Stomach smooth muscle (tissue), 2 donors: ENCODE results near the gene ANO9.
A peak's percentile ranks its signal among the peaks of the same experiment; 100 is the strongest.

Experiments used
- H3K27ac ChIP-seq: one replicate; pipeline ENCODE4 v1.7.0; 2013; ENCODE audit warnings: mild to moderate bottlenecking, low read length, inconsistent platforms
- H3K27me3 ChIP-seq, 2 donors: one replicate each; pipeline ENCODE4 v1.7.0; 2013; ENCODE audit warnings: low read length in 2 of 2; ENCODE audit not compliant: insufficient read depth in 2 of 2, control insufficient read depth in 1 of 2
- H3K36me3 ChIP-seq, 2 donors: one replicate each; pipeline ENCODE4 v1.7.0; 2013; ENCODE audit warnings: low read length in 2 of 2; ENCODE audit not compliant: control insufficient read depth in 2 of 2, insufficient read depth in 2 of 2
- H3K4me1 ChIP-seq: one replicate; pipeline ENCODE4 v1.7.0; 2013; ENCODE audit warnings: low read length; ENCODE audit not compliant: control insufficient read depth, insufficient read depth
- H3K4me3 ChIP-seq, 2 donors: one replicate each; pipeline ENCODE4 v1.7.0; 2013; ENCODE audit warnings: low read length in 2 of 2
- H3K9ac ChIP-seq, 2 donors: one replicate each; pipeline ENCODE4 v1.7.0; 2013; ENCODE audit warnings: low read length in 2 of 2, mild to moderate bottlenecking in 1 of 2
- H3K9me3 ChIP-seq, 2 donors: one replicate each; pipeline ENCODE4 v1.7.0; 2013; ENCODE audit warnings: low read length in 2 of 2; ENCODE audit not compliant: control insufficient read depth in 2 of 2
- donor health status: healthy.
- donor health status: Pancreatic carcinoma.

ANO9 gene

DNA sequence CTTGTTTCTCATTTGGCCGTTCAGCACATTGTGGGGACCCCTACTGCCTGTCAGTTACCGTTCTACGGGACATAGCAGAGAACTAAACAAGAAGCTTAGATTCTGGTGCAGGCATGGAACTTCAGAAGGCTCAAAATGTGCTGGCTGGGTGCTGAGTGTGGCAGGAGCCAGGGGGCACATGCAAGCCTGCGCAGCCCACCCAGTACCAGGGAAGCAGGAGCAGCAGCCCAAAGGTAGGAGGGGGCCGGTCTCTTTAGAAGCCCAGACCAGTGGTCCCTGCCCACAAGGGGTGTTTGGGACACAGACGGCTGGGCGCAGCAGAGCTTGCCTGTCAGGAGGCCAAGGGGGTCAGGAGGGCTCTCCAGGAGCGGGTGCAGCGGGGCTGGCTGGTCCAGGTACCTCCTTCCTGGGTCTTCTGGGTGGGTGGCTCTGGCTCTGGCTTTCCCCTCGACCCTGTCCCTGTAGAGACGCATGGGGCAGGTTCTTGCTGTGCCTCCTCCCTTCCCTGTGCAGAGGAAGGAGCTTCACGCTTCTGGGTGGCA is 10.5 kb upstream of the ANO9 start:
- H3K27ac ChIP-seq: no peak overlapping the region
- no peak overlapping the region for H3K4me3 ChIP-seq
- H3K4me1 ChIP-seq: peaks cover 29% of the 10 kb centered on the region
- no peak overlapping the region for H3K9ac ChIP-seq
- no peaks in the 10 kb centered on the region for H3K27me3 ChIP-seq
- no peaks in the 10 kb centered on the region for H3K9me3 ChIP-seq
- H3K36me3 ChIP-seq: peaks cover 4 to 13% of the 10 kb centered on the region in 2 donors

DNA sequence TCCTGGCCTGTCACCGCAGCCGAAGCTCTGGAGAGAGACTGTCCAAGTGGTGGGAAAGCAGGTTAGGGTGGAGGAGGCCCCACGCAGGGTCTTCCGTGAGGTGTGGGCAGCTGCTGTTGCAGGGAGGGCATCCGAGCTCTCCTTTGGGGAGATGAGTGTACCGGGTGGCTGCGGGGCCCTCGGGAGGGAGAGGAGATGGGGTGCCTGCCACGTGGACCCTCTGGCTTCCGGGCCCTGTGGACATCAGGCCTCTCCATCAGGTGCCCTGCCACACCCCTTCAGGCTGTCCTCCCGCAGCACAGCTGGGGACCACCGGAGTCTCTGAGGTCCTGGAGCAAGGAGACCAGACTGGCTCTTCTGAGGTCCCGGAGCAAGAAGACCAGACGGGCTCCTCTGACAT is 9.9 kb upstream of the ANO9 start:
- Histone ChIP-seq H3K4me3 (peak overlapping the region in 1 of 2 donors; percentile 83), H3K4me1 (peaks cover 29% of the 10 kb centered on the region), H3K27ac (peak overlapping the region; percentile 24)

DNA sequence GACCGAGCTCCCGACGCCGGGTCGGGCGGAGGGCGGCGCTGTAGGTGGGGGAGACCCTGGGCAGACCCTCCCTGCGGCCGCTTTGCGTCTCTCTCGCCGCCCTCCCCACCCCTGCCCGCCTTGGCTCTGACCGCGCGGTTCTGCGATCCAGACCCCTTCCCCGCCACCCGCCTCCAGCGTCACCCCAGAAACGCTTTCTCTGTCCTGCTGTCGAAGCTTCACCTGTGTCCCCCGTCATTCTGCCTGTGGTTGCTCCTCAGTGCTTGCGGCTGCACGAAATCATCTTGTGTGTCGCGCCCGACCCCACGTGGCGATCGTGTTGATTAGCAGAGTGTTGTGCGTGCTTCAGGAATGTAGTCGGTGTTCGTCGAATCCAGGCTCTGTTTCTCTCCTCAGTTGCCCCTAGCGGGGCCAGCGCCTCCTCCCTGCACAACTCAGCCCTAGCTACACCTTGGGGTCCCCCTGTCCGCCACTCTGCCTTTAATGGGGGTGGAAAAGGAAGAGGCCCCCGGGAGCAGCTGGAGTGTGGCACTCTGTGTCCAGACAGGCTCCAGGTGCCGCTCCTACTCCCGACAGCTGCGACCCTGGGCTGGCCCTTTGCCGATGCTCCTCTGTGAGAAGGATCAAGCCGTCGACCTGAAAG is 9.1 kb upstream of the ANO9 start:
- H3K36me3 ChIP-seq: peaks cover 4 to 13% of the 10 kb centered on the region in 2 donors

More for the DNA sequence above, 9.9 kb upstream of the ANO9 start:
- Histone ChIP-seq H3K9ac (no peak overlapping the region), H3K36me3 (peaks cover 4 to 13% of the 10 kb centered on the region in 2 donors), H3K9me3 (no peaks in the 10 kb centered on the region), H3K27me3 (no peaks in the 10 kb centered on the region)

DNA sequence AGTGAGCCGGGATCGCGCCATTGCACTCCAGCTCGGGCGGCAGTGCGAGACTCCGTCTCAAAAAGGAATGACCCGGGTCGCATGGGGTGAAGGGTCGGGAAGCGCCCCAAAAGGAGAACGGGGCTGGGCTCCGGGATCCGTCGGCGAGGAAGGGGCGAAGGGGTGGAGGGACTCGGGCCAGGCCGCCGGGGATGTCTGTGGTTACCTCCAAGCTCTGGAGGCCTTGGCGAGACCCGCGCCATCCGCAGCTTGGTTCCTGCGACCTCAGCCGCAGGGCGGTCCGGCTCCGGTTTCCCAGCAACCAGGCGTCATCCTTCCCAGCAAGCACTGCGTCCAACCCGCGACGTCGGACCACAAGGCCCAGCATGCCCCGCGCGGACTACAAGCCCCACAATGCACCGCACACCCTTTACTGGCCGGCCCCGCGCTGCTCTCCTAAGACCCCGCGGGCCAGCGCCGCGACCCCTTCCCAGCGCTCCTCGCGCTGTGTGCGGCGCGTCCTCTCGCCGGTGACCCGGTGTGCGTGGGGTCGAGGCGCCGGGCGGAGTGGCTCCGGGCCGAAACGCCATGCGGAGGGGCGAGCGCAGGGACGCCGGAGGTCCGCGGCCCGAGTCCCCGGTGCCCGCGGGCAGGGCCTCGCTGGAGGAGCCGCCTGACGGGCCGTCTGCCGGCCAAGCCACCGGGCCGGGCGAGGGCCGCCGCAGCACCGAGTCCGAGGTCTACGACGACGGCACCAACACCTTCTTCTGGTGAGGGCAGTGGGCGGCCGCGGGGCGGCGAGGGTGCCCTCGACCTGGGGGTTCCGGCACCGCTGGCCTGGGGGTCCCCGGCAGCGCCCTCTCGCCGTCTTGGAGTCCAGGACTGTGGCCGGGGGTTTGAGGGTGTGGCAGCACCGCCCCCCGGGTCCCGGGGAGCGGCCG is 8.3 kb upstream of the ANO9 start, which contains the start of gene PTDSS2:
PTDSS2 (plus strand) TSS at position 391 of the 920 bp plus-strand sequence; CDS start at position 568, 177 bp downstream.
- Histone ChIP-seq H3K27me3 (no peaks in the 10 kb centered on the region), H3K4me3 (peak within 1 kb of the TSS; percentile 83), H3K9me3 (no peaks in the 10 kb centered on the region), H3K36me3 (peaks cover 4 to 13% of the 10 kb centered on the region in 2 donors), H3K9ac (peak within 1 kb of the TSS; percentile 74), H3K4me1 (peaks cover 29% of the 10 kb centered on the region), H3K27ac (peak within 1 kb of the TSS; percentile 70)

More for the DNA sequence above, 9.1 kb upstream of the ANO9 start:
- H3K27me3 ChIP-seq: no peaks in the 10 kb centered on the region
- peak overlapping the region; percentile 74 for H3K9ac ChIP-seq
- peak overlapping the region; percentile 70 for H3K27ac ChIP-seq
- H3K4me3 ChIP-seq: peak overlapping the region; percentile 83
- H3K4me1 ChIP-seq: peaks cover 29% of the 10 kb centered on the region
- no peaks in the 10 kb centered on the region for H3K9me3 ChIP-seq

DNA sequence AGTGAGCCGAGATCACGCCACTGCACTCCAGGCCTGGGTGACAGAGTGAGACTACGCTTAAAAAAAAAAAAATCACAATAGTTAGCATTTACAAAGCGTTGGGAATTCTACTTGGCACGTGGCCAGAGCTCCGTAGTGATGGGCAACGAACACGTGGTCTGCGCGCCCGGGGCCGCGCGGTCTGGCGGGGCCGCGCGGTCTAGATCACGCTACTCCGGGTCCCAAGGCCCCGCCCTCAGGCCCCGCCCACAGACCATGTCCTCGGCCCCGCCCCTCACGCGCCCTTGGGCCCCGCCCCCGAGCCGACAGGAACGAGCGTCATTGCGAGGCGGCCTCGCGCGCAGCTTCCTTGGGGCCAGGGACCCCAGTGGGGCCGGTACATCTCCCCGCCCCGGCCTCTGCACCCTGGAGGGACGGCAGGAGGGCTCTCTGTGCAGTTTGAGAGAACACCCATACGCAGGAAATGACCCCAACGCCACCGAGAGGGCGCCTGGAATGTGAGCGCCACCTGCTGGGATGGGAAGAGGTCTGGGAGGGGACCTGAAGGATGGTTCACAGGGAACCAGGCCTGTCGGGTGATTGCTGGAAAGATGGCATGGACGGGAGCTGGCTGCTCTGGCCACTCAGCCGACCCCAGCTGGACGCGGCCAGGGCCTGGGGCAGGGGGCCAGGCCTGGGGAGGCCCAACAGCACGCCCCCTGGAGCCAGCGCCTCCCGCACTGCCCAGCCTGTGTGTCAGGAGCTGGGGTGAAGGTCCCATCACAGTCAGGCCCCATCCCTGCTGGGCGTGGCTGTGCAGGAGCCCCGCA is 6.3 kb upstream of the ANO9 start:
- Histone ChIP-seq H3K27ac (peak overlapping the region; percentile 82), H3K36me3 (peaks cover 3% of the 10 kb centered on the region in 2 donors), H3K27me3 (peaks cover 0 to 4% of the 10 kb centered on the region in 2 donors), H3K9me3 (no peaks in the 10 kb centered on the region), H3K4me3 (peak overlapping the region; percentile 80 to 88), H3K4me1 (peaks cover 29% of the 10 kb centered on the region), H3K9ac (peak overlapping the region; percentile 77 to 80)

DNA sequence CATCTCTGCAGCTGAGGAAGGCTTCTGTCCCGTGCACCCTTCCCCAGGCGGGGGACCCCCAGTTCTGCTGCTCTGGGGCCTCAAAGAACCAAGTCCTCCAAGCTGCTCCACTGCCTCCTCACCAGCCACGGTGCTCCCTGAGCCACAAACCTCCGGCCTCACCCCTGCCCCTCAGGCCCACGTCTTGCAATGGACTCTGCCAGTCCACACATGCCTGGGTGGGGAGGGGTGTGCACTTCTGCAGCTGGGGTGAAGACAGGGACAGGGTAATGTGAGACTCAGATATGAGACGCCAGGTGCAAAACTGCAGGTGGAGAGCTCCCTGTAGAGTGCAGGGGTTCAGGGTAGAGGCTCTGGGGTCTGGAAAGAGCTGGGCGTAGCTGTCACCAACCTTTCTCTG is 5.1 kb upstream of the ANO9 start:
- H3K9ac ChIP-seq: no peak overlapping the region
- H3K4me3 ChIP-seq: no peak overlapping the region
- H3K36me3 ChIP-seq: no peaks in the 10 kb centered on the region
- H3K27me3 ChIP-seq: peaks cover 2 to 11% of the 10 kb centered on the region in 2 donors
- H3K27ac ChIP-seq: no peak overlapping the region
- no peaks in the 10 kb centered on the region for H3K9me3 ChIP-seq
- peaks cover 25% of the 10 kb centered on the region for H3K4me1 ChIP-seq

DNA sequence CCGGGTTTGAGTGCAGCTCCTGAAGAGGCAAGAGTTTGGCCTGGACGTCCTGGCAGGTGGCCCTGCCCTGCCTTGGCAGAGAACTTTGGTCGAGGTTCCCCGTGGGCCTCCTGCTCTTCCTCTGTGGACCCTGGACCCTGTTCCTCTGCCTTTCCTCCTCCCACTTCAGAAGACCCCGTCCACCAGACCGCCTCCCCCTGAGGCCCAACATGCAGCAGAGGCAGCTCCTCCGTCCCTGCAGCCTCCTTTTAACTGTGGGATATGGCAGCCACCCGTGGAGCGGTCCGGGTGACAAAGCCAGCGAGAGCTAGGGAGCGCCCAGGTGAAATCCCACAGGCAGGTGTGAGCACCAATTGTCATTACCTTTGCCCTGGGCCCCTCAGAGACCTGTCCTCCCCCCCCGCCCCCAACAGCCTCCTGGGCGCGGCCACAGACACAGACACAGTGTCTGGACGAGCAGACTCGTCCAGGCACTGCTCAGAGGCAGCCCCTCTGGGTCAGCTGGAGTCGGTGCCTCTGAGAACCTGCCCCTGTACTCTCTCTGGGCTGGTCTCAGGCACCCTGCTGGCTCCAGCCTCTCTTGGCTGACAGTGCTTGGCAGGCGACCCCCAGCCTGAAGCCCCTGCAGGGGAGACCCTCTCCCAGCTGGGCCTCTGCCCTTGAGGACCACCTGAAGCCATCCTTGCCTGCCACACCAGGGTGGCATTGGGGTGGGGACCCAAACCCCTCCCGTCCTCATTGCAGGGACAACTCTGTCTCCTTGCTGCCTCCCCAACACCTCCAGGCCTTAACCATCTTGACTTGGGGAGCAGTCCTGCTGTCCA is 4.2 kb upstream of the ANO9 start:
- H3K4me3 ChIP-seq: no peak overlapping the region
- peaks cover 7 to 21% of the 10 kb centered on the region in 2 donors for H3K27me3 ChIP-seq
- peaks cover 18% of the 10 kb centered on the region for H3K4me1 ChIP-seq
- H3K27ac ChIP-seq: no peak overlapping the region
- no peak overlapping the region for H3K9ac ChIP-seq
- no peaks in the 10 kb centered on the region for H3K9me3 ChIP-seq
- H3K36me3 ChIP-seq: no peaks in the 10 kb centered on the region

DNA sequence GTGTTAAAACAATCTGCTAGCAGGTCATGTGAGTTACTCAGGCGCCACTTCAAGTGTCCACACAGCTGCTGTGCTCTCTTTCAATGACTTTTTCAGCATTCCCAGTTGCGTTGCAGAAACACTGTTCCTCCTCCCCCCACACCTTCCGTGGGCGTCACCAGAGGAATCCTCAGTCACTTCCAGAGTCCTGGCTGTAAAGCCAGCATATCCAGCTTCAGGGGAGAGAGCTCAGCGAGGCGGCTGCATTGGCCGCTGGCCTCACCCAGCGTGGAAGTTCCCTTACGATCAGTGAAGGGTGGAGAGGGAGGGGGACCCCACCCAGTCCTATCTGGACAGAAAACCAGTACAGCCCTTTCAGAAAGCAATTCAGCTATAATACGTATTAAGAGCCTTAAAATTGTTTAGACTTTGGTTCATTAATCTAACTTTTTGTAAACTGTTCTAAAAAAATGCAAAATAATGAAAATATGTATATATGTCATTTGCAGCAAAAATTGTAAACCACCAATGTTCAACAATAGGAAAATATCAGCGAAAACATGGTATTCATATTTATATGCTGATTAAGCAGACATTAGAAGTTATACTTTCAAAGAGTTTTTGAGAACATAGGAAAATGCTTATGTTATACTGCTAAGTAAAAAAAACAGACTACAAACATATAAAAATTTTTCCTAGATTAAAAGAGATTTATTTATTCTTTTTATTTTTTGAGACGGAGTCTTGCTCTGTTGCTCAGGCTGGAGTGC is 2.8 kb upstream of the ANO9 start:
- Histone ChIP-seq H3K27me3 (peaks cover 14 to 24% of the 10 kb centered on the region in 2 donors), H3K27ac (no peak overlapping the region), H3K36me3 (no peaks in the 10 kb centered on the region), H3K9me3 (no peaks in the 10 kb centered on the region), H3K9ac (no peak overlapping the region), H3K4me1 (peaks cover 11% of the 10 kb centered on the region), H3K4me3 (no peak overlapping the region)

DNA sequence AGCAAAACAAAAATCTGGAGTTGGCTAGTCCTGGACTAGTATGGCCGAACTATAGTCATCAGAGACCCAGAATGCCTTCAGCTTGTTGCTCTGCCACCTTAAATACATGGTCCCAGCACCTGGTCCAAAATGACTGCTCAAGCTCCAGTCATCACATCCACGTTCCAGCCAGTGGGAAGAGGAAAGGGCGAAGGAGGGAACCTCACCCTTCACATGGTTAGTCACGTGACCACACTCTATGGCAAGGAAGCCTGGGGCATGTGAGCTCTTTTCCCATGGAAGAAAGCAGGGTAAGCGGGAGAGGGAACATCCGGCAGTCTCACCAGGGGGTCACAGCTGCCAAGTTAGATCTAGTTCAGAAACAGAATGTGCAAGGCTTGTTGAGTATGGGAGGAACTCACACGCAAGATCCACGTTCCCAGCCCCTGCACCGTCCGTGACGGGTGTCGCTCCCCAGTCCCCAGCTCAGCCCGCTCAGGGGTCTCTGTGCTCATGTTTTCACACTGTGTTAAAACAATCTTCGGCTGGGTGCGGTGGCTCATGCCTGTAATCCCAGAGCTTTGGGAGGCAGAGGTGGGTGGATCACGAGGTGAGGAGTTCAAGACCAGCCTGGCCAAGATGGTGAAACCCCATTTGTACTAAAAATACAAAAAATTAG is 1.9 kb upstream of the ANO9 start:
- Histone ChIP-seq H3K9ac (no peak overlapping the region), H3K27me3 (peaks cover 18 to 27% of the 10 kb centered on the region in 2 donors), H3K36me3 (no peaks in the 10 kb centered on the region), H3K27ac (no peak overlapping the region), H3K4me3 (no peak overlapping the region), H3K9me3 (no peaks in the 10 kb centered on the region), H3K4me1 (peaks cover 5% of the 10 kb centered on the region)
